Endothelial cell of umbilical vein (primary cell): ENCODE results near the gene NPFFR2. TPM values are rescaled to one million over a fixed set of nuclear protein-coding genes. Genes with fewer than 3 reads are reported as not detected.

Experiments used
- BruUV-seq: library from RNA; stranded (reverse); fragments of 400-500 nt; replicated peaks from 2 replicates; lab custom pipeline; 2021; lab: Mats Ljungman, UMichigan
- CTCF ChIA-PET: fragments of 300-600, 350-600 bp; sonication (Branson Sonifier 250); formaldehyde crosslinking; loops from one replicate; lab custom pipeline; 2021; ENCODE audit warnings: antibody characterized with exemption, inconsistent platforms; lab: Charles Lee
- POLR2A ChIA-PET: fragments of 300-600, 350-600 bp; sonication (Branson Sonifier 250); formaldehyde crosslinking; loops from one replicate; lab custom pipeline; 2021; ENCODE audit warnings: antibody characterized with exemption, inconsistent platforms; lab: Charles Lee
- DNase-seq: peaks from one replicate; pipeline ENCODE4 v3.0.0-alpha.2; 2011; ENCODE audit warnings: low read depth, low spot score
- FAIRE-seq: peaks from 2 replicates; lab custom pipeline; 2011; peaks lifted over from hg19 to GRCh38; lab: Jason Lieb, UNC
- H2AFZ ChIP-seq: 2 replicates; pipeline ENCODE4 v1.6.0; 2012; ENCODE audit warnings: low read depth, low read length, control low read depth, inconsistent platforms
- H3K27ac ChIP-seq: 2 replicates; pipeline ENCODE4 v1.5.1; 2011; ENCODE audit warnings: low read depth, mild to moderate bottlenecking, control low read depth, low read length, moderate library complexity; ENCODE audit not compliant: insufficient read depth
- H3K27me3 ChIP-seq, 2 experiments: 2 replicates each; pipeline versions ENCODE4 v1.6.0 to v1.6.1; 2011; ENCODE audit warnings: low read length in 2 of 2, mixed read lengths in 1 of 2; ENCODE audit not compliant: control insufficient read depth in 2 of 2, insufficient read depth in 2 of 2
- H3K36me3 ChIP-seq, 2 experiments: 2 replicates in 1 of 2; 3 replicates in 1 of 2; pipeline ENCODE4 v1.5.1; 2011; ENCODE audit warnings: low read length in 2 of 2, mild to moderate bottlenecking in 1 of 2, moderate library complexity in 1 of 2; ENCODE audit not compliant: control insufficient read depth in 2 of 2, insufficient read depth in 2 of 2; ENCODE audit errors: extremely low read depth in 1 of 2
- H3K4me1 ChIP-seq: 3 replicates; pipeline ENCODE4 v1.5.1; 2011; ENCODE audit warnings: mild to moderate bottlenecking, low read length; ENCODE audit not compliant: control insufficient read depth, insufficient read depth; ENCODE audit errors: extremely low read depth
- H3K4me2 ChIP-seq: 2 replicates; pipeline ENCODE4 v1.6.1; 2011; ENCODE audit warnings: low read length, control low read depth, mixed read lengths; ENCODE audit not compliant: insufficient read depth
- H3K4me3 ChIP-seq, 3 experiments: fragments of 200-600 bp in 1 of 3; sonication (generic), shearing (Covaris generic) in 1 of 3; replicated peaks in 1 of 3; 2 replicates each; pipeline ENCODE4 v1.5.1; 2011 to 2016; ENCODE audit warnings: control low read depth in 3 of 3, low read length in 3 of 3, mild to moderate bottlenecking in 2 of 3, inconsistent platforms in 1 of 3, low read depth in 1 of 3, moderate library complexity in 1 of 3; ENCODE audit not compliant: insufficient read depth in 1 of 3
- H3K79me2 ChIP-seq: 2 replicates; pipeline ENCODE4 v1.6.0; 2012; ENCODE audit warnings: low read length, inconsistent platforms; ENCODE audit not compliant: control insufficient read depth, insufficient read depth
- H3K9ac ChIP-seq: replicated peaks from 2 replicates; pipeline ENCODE3; 2011; ENCODE audit warnings: low read length, control low read depth; ENCODE audit not compliant: insufficient read depth; ENCODE audit errors: extremely low read depth
- H3K9me1 ChIP-seq: replicated peaks from 3 replicates; pipeline ENCODE4 v1.6.0; 2011; ENCODE audit warnings: mild to moderate bottlenecking, low read length; ENCODE audit not compliant: control insufficient read depth, insufficient read depth; ENCODE audit errors: extremely low read depth
- H3K9me3 ChIP-seq: replicated peaks from 2 replicates; pipeline ENCODE4 v1.5.1; 2012; ENCODE audit warnings: low read length, inconsistent platforms; ENCODE audit not compliant: control insufficient read depth, insufficient read depth
- H4K20me1 ChIP-seq: replicated peaks from 2 replicates; pipeline ENCODE3; 2011; ENCODE audit warnings: mild to moderate bottlenecking, low read length; ENCODE audit not compliant: control insufficient read depth, insufficient read depth; ENCODE audit errors: extremely low read depth
- EZH2 ChIP-seq: IDR thresholded peaks from 2 replicates; pipeline ENCODE4 v1.6.1; 2012; ENCODE audit warnings: borderline replicate concordance, low read depth, mild to moderate bottlenecking, moderate library complexity, low read length, inconsistent platforms; ENCODE audit not compliant: severe bottlenecking
- FOS ChIP-seq: IDR thresholded peaks from 2 replicates; pipeline ENCODE4 v1.6.1; 2011; ENCODE audit warnings: mild to moderate bottlenecking, low read length, moderate library complexity, borderline replicate concordance; ENCODE audit not compliant: insufficient read depth
- GATA2 ChIP-seq: IDR thresholded peaks from 2 replicates; pipeline ENCODE4 v1.7.0; 2011; ENCODE audit warnings: low read depth, mild to moderate bottlenecking, moderate library complexity, mixed read lengths, low read length; ENCODE audit not compliant: insufficient read length, insufficient read depth
- JUN ChIP-seq: IDR thresholded peaks from 2 replicates; pipeline ENCODE4 v1.6.1; 2011; ENCODE audit warnings: borderline replicate concordance, low read depth; ENCODE audit not compliant: insufficient read length, insufficient read depth
- MYC ChIP-seq: IDR thresholded peaks from one replicate; pipeline ENCODE4 v1.6.1; 2011; ENCODE audit warnings: mild to moderate bottlenecking, low read depth, low read length
- POLR2A ChIP-seq: IDR thresholded peaks from 2 replicates; pipeline ENCODE4 v1.6.1; 2012; ENCODE audit warnings: low read depth, mild to moderate bottlenecking, control low read depth, low read length
- POLR2AphosphoS5 ChIP-seq: IDR thresholded peaks from 2 replicates; pipeline ENCODE4 v1.6.1; 2012; ENCODE audit warnings: low read depth, mild to moderate bottlenecking, control low read depth, low read length, moderate library complexity; ENCODE audit not compliant: insufficient read depth
- dilution Hi-C: fragments of 300-500 bp; cut with MboI; formaldehyde crosslinking; loops from one replicate; pipeline ENCODE4 v1.15.0; 2019; ENCODE audit warnings: low sequenced_read_pairs; ENCODE audit not compliant: extremely low pct_ligation_motif_present
- intact Hi-C: fragments of 100-400 bp; cut with micrococcal nuclease; formaldehyde crosslinking; loops from one replicate; pipeline ENCODE4 v1.10.0; 2022
- polyA plus RNA-seq, 4 experiments: library from polyadenylated mRNA; depleted of rRNA in 3 of 4; stranded (reverse) in 3 of 4; unstranded in 1 of 4; fragments of >200 nt; gene quantifications; 2 replicates each; pipeline versions ENCODE4 v1.2.1 to v1.2.3, GENCODE V29; 2011 to 2012; ENCODE audit warnings: missing spikeins in 1 of 4
- total RNA-seq: library from RNA; stranded (reverse); gene quantifications from 2 replicates; pipeline ENCODE4 v1.2.3, GENCODE V29; 2021
- TF ChIP-seq, protein P1 (sequence below), 2 donors: IDR thresholded peaks; 1 replicate in 1 of 2; 2 replicates in 1 of 2; pipeline ENCODE4 v1.5.1; 2011; ENCODE audit warnings: low read length in 2 of 2, mild to moderate bottlenecking in 2 of 2, moderate library complexity in 2 of 2, control low read depth in 1 of 2, inconsistent platforms in 1 of 2, low read depth in 1 of 2; ENCODE audit not compliant: insufficient read depth in 1 of 2; ENCODE audit errors: extremely low read depth in 1 of 2
- TF ChIP-seq, protein P2 (sequence below): IDR thresholded peaks from 2 replicates; pipeline ENCODE4 v1.6.1; 2011; ENCODE audit not compliant: insufficient read depth, insufficient read length

The NPFFR2 gene
- total and polyA plus RNA-seq, 2 donors (not counting 3 experiments of a cell fraction or from before 2014, with no cell fraction given): 0.06 TPM; not detected in 1

DNA sequence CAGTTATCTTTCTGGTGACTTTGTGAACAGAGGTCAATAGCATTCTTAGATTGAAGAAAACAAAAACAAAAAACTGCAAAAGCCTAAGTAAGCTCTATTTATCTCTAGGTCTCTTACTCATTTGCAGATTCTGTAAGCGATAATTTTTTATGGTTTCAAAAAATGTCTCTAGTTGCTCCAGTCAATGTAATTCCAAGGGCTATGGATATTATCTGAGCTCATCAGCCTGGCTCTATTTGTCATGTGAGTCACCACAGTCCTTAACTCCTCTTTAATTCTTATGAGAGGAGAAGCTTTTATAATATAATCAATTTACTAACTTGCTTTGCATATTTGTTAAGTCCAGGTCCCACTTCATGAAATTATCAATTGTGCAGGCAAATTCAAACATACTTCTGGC is 79.1 kb downstream of the NPFFR2 start:
- Histone ChIP-seq H3K36me3 (no peaks in the 10 kb centered on the region), H3K27ac (no peak overlapping the region), H3K4me2 (no peak overlapping the region), H3K79me2 (no peaks in the 10 kb centered on the region), H2AFZ (no peak overlapping the region), H3K4me3 (no peak overlapping the region), H4K20me1 (no peaks in the 10 kb centered on the region), H3K9me3 (no peaks in the 10 kb centered on the region), H3K4me1 (no peaks in the 10 kb centered on the region), H3K27me3 (no peaks in the 10 kb centered on the region), H3K9me1 (no peaks in the 10 kb centered on the region), H3K9ac (no peak overlapping the region)
- CTCF ChIA-PET: no interaction called here
- intact Hi-C loops (no loop called here), dilution Hi-C loops (no loop called here)
- BruUV-seq: no TSS peak
- TF ChIP-seq JUN (no peak), POLR2AphosphoS5 (no peak), GATA2 (no peak), EZH2 (no peak), MYC (no peak), FOS (no peak), POLR2A (no peak)
- TF ChIP-seq, protein P1, sequence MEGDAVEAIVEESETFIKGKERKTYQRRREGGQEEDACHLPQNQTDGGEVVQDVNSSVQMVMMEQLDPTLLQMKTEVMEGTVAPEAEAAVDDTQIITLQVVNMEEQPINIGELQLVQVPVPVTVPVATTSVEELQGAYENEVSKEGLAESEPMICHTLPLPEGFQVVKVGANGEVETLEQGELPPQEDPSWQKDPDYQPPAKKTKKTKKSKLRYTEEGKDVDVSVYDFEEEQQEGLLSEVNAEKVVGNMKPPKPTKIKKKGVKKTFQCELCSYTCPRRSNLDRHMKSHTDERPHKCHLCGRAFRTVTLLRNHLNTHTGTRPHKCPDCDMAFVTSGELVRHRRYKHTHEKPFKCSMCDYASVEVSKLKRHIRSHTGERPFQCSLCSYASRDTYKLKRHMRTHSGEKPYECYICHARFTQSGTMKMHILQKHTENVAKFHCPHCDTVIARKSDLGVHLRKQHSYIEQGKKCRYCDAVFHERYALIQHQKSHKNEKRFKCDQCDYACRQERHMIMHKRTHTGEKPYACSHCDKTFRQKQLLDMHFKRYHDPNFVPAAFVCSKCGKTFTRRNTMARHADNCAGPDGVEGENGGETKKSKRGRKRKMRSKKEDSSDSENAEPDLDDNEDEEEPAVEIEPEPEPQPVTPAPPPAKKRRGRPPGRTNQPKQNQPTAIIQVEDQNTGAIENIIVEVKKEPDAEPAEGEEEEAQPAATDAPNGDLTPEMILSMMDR (IDR thresholded peaks at IDR 0.05; ENCODE audit: extremely low read depth in 1 of 2, insufficient read depth in 1 of 2, low read depth in 1 of 2, low read length in 2 of 2): no peak
- TF ChIP-seq, protein P2, sequence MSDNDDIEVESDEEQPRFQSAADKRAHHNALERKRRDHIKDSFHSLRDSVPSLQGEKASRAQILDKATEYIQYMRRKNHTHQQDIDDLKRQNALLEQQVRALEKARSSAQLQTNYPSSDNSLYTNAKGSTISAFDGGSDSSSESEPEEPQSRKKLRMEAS: no peak
- POLR2A ChIA-PET: no interaction called here
- no peak for FAIRE-seq
- no peak for DNase-seq
